ENCODE measurements around the gene POLR3H. TPM values are rescaled to one million over a fixed set of nuclear protein-coding genes. Genes with fewer than 3 reads are reported as not detected.

Gene POLR3H
- total and polyA plus RNA-seq, 10 of the 15 experiments (the other 5 are each of a cell fraction or from before 2014, with no cell fraction given), result 3.5 to 62.7 (median 24.6) TPM

GRCh38 chr22:41478891-41479521, 65.3 kb downstream of the POLR3H start:
- CTCF ChIA-PET, result interaction anchor here (0.6 to 5.2 kb wide), 10 partner anchors 10 to 896 kb away, joined by 3 to 26 read pairs (median 4); partner anchors contain the start of genes ACO2 and PHF5A
- POLR2A ChIA-PET, result interaction anchor here (0.6 to 9.0 kb wide), 11 partner anchors 10 to 1038 kb away, joined by 3 to 122 read pairs (median 6); partner anchors contain the start of genes ACO2, PHF5A, PMM1 and TOB2
- Histone ChIP-seq H2AFZ (ENCODE audit: control insufficient read depth, low read depth, low read length) (no peak overlapping the region), H3K4me2 (ENCODE audit: control insufficient read depth, insufficient read depth) (peak overlapping the region; percentile 36), H3K79me2 (ENCODE audit: control insufficient read depth, insufficient read depth, low read length) (peaks cover 77% of the 10 kb centered on the region), H3K9me3 (replicated peaks; ENCODE audit: control insufficient read depth, insufficient read depth, low read length) (no peaks in the 10 kb centered on the region), H4K20me1 (ENCODE audit: control insufficient read depth, insufficient read depth) (0 out of 2 replicates have a peak, but pooled peaks cover under 1% of the 10 kb centered on the region), H3K4me1 (ENCODE audit: control insufficient read depth, insufficient read depth, low read length) (peaks cover 60% of the 10 kb centered on the region), H3K4me3 (peak overlapping the region; percentile 38; the same call in 1 of the 2 replicates), H3K27me3 (replicated peaks in 1 of 2; ENCODE audit: control insufficient read depth in 2 of 2, insufficient read depth in 2 of 2, low read length in 1 of 2) (no peaks in the 10 kb centered on the region), H3K9ac (ENCODE audit: control insufficient read depth, insufficient read depth, low read length) (no peak overlapping the region), H3K27ac (ENCODE audit: control insufficient read depth, insufficient read depth) (peak overlapping the region; percentile 52), H3K36me3 (ENCODE audit: control insufficient read depth in 2 of 2, insufficient read depth in 2 of 2, low read length in 1 of 2) (peaks cover 0 to 4% of the 10 kb centered on the region in 2 experiments; a peak in 2 of 4 replicates)
- SMC1A ChIA-PET (ENCODE audit: uncharacterized antibody, unreplicated experiment), result interaction anchor here (0.8 to 6.5 kb wide), 12 partner anchors 9 to 76 kb away, joined by 3 to 59 read pairs (median 7); partner anchors contain the start of genes ACO2, PHF5A and TOB2
- peak in 1 of 2 experiments; percentile 33; a peak in 1 of 4 replicates for TF ChIP-seq BHLHE40 (IDR thresholded peaks at IDR 0.05; ENCODE audit: borderline replicate concordance in 1 of 2, low read depth in 2 of 2, low read length in 1 of 2)
- no peak for TF ChIP-seq CBFB (IDR thresholded peaks at IDR 0.05; ENCODE audit: low read depth)
- TF ChIP-seq LARP7 (IDR thresholded peaks at IDR 0.05), result no peak
- 0 out of 2 replicates have a peak, but pooled peaks have one; percentile 36 for TF ChIP-seq EED (IDR thresholded peaks at IDR 0.05; ENCODE audit: low read depth)
- TF ChIP-seq EGR1 (IDR thresholded peaks at IDR 0.05; ENCODE audit: borderline replicate concordance in 1 of 2, low read depth in 2 of 2, low read length in 2 of 2), result peak in 1 of 2 experiments; percentile 47; a peak in 1 of 3 replicates
- peak; percentile 65 for TF ChIP-seq NR2F1 (conservative IDR thresholded peaks at IDR 0.05)
- no peak for TF ChIP-seq CBX3 (IDR thresholded peaks at IDR 0.05; ENCODE audit: borderline replicate concordance, low read depth)
- TF ChIP-seq RELA (IDR thresholded peaks at IDR 0.05; ENCODE audit: borderline replicate concordance, partially characterized antibody), result peak; percentile 45
- no peak for TF ChIP-seq HSF1 (IDR thresholded peaks at IDR 0.05; ENCODE audit: low read depth, low read length)
- TF ChIP-seq SMC3 (IDR thresholded peaks at IDR 0.05; ENCODE audit: borderline replicate concordance, low read length), result no peak
- TF ChIP-seq RUNX3 (IDR thresholded peaks at IDR 0.05; ENCODE audit: low read length), result peak; percentile 52; the same call in 1 of the 2 replicates
- TF ChIP-seq NBN (IDR thresholded peaks at IDR 0.05), result 0 out of 2 replicates have a peak, but pooled peaks have one; percentile 35
- TF ChIP-seq SMARCA5 (IDR thresholded peaks at IDR 0.05), result 0 out of 2 replicates have a peak, but pooled peaks have one; percentile 56
- 0 out of 2 replicates have a peak, but pooled peaks have one; percentile 21 for TF ChIP-seq ZNF384 (IDR thresholded peaks at IDR 0.05; ENCODE audit: borderline replicate concordance, low read depth, low read length)
- TF ChIP-seq ATF2 (IDR thresholded peaks at IDR 0.05; ENCODE audit: low read length), result no peak
- no peak for TF ChIP-seq E4F1 (IDR thresholded peaks at IDR 0.05; ENCODE audit: borderline replicate concordance, partially characterized antibody)
- peak; percentile 72 for TF ChIP-seq PKNOX1 (IDR thresholded peaks at IDR 0.05)
- TSS peak; percentile 29 for BruUV-seq (replicated peaks)
- ATAC-seq (peak; percentile 58), FAIRE-seq (no peak), DNase-seq (ENCODE audit: low read depth, low spot score) (peak; percentile 61)
- 4% methylated on average over 7 of the region's 7 CpGs for WGBS (ENCODE audit: insufficient coverage, insufficient replicate concordance, low lambda C conversion rate, missing lambda C conversion rate)
- in situ Hi-C loops (cut with MboI), result no loop called here
- RAD21 ChIA-PET (ENCODE audit: unreplicated experiment), result interaction anchor here (0.6 to 3.3 kb wide), 12 partner anchors 10 to 362 kb away, joined by 3 to 30 read pairs (median 6); partner anchors contain the start of genes ACO2, PHF5A, PMM1 and TEF
- intact Hi-C loops (cut with micrococcal nuclease; ENCODE audit: unreplicated experiment), result no loop called here

All from GM12878 (cell line).